ENCODE results near the gene PACRG.

The PACRG gene

GRCh38 chr6:163259689-163260088 lies 531.9 kb downstream of the PACRG start:
- no peak for DNase-seq

- no peak for DNase-seq
These were observed 532.5 kb downstream of the PACRG start for GRCh38 chr6:163260111-163260895.

GRCh38 chr6:163260911-163261310 lies 533.1 kb downstream of the PACRG start:
- DNase-seq = no peak

GRCh38 chr6:163261361-163261760 lies 533.6 kb downstream of the PACRG start:
- DNase-seq = no peak

GRCh38 chr6:163262080-163262479 lies 534.3 kb downstream of the PACRG start:
- no peak for DNase-seq

- no peak for DNase-seq
These were observed 535.4 kb downstream of the PACRG start for GRCh38 chr6:163263196-163263595.

GRCh38 chr6:163263998-163264661 lies 536.4 kb downstream of the PACRG start:
- DNase-seq = no peak

- DNase-seq = no peak
These were observed 536.9 kb downstream of the PACRG start for GRCh38 chr6:163264662-163265035.

- DNase-seq = no peak
These were observed 553.9 kb downstream of the PACRG start for GRCh38 chr6:163281634-163282033.

- DNase-seq = no peak
These were observed 554.9 kb downstream of the PACRG start for GRCh38 chr6:163282672-163283071.

- no peak for DNase-seq
These were observed 556.4 kb downstream of the PACRG start for GRCh38 chr6:163284151-163284550.

- DNase-seq = no peak
These were observed 557.9 kb downstream of the PACRG start for GRCh38 chr6:163285691-163286090.

GRCh38 chr6:163287626-163288025 lies 559.9 kb downstream of the PACRG start:
- DNase-seq = no peak

- no peak for DNase-seq
These were observed 560.3 kb downstream of the PACRG start for GRCh38 chr6:163288066-163288465.

GRCh38 chr6:163288915-163289314 lies 561.1 kb downstream of the PACRG start:
- no peak for DNase-seq

- DNase-seq = no peak
These were observed 561.7 kb downstream of the PACRG start for GRCh38 chr6:163289447-163289846.

- DNase-seq = no peak
These were observed 562.9 kb downstream of the PACRG start for GRCh38 chr6:163290545-163291274.

GRCh38 chr6:163291622-163292021 lies 563.8 kb downstream of the PACRG start:
- DNase-seq = no peak

- DNase-seq = no peak
These were observed 565.5 kb downstream of the PACRG start for GRCh38 chr6:163293286-163293685.

GRCh38 chr6:163294734-163295133 lies 567.0 kb downstream of the PACRG start:
- no peak for DNase-seq

- DNase-seq = no peak
These were observed 569.2 kb downstream of the PACRG start for GRCh38 chr6:163296835-163297519.

GRCh38 chr6:163298079-163298830 lies 570.5 kb downstream of the PACRG start:
- DNase-seq = no peak

Data from stimulated activated CD4-positive, alpha-beta T cell treated with anti-CD3 and anti-CD28 coated beads, Interleukin-4, amount 100 ng/mL, for 4 hours (primary cell).